MM.1S (cell line): ENCODE results near the gene DCAF6.

Experiments
- DNase-seq: peaks from one replicate; pipeline ENCODE4 v3.0.0-alpha.2; 2015
- H2AFZ ChIP-seq: fragments of 300-600 bp; sonication (generic); 2 replicates; pipeline ENCODE4 v1.6.0; 2016; ENCODE audit warnings: antibody characterized with exemption, low read length
- H3F3A ChIP-seq: fragments of 300-600 bp; sonication (generic); 2 replicates; pipeline ENCODE4 v1.6.1; 2016; ENCODE audit warnings: mild to moderate bottlenecking, antibody characterized with exemption, low read length, moderate library complexity, mixed read lengths; ENCODE audit not compliant: insufficient read depth
- H3K27ac ChIP-seq: fragments of 300-600 bp; sonication (generic); 2 replicates; pipeline ENCODE4 v1.5.1; 2016; ENCODE audit warnings: mild to moderate bottlenecking, low read length
- H3K27me3 ChIP-seq: fragments of 300-600 bp; sonication (generic); replicated peaks from 2 replicates; pipeline ENCODE4 v1.6.0; 2016; ENCODE audit warnings: low read length; ENCODE audit not compliant: insufficient read depth
- H3K36me3 ChIP-seq: fragments of 300-600 bp; sonication (generic); replicated peaks from 2 replicates; pipeline ENCODE4 v1.6.1; 2016; ENCODE audit warnings: mild to moderate bottlenecking, low read length, mixed read lengths; ENCODE audit not compliant: insufficient read depth
- H3K4me1 ChIP-seq: fragments of 300-600 bp; sonication (generic); 2 replicates; pipeline ENCODE4 v1.6.1; 2016; ENCODE audit warnings: low read length, mixed read lengths
- H3K4me2 ChIP-seq: fragments of 300-600 bp; sonication (generic); 2 replicates; pipeline ENCODE4 v1.6.0; 2016; ENCODE audit warnings: low read depth, low read length
- H3K4me3 ChIP-seq: fragments of 300-600 bp; sonication (generic); 2 replicates; pipeline ENCODE4 v1.5.1; 2016; ENCODE audit warnings: low read length, mixed read lengths
- H3K79me2 ChIP-seq: fragments of 300-600 bp; sonication (generic); 2 replicates; pipeline ENCODE4 v1.6.1; 2016; ENCODE audit warnings: mixed run types, low read length, mixed read lengths
- H3K9ac ChIP-seq: fragments of 300-600 bp; sonication (generic); 2 replicates; pipeline ENCODE4 v1.6.1; 2016; ENCODE audit warnings: low read length, mixed read lengths
- H3K9me2 ChIP-seq: fragments of 300-600 bp; sonication (generic); replicated peaks from 2 replicates; pipeline ENCODE4 v1.6.1; 2016; ENCODE audit warnings: mild to moderate bottlenecking, low read length, mixed read lengths; ENCODE audit not compliant: insufficient read depth
- H3K9me3 ChIP-seq: fragments of 300-600 bp; sonication (generic); replicated peaks from 2 replicates; pipeline ENCODE4 v1.6.1; 2016; ENCODE audit warnings: mild to moderate bottlenecking, low read length, mixed read lengths; ENCODE audit not compliant: insufficient read depth
- H4K20me1 ChIP-seq: fragments of 300-600 bp; sonication (generic); 2 replicates; pipeline ENCODE4 v1.6.1; 2016; ENCODE audit warnings: mild to moderate bottlenecking, low read length, moderate library complexity, mixed read lengths; ENCODE audit not compliant: insufficient read depth
- EZH2 ChIP-seq: fragments of 300-600 bp; sonication (generic); optimal IDR thresholded peaks from 2 replicates; pipeline ENCODE3; 2017; ENCODE audit warnings: low read depth, mild to moderate bottlenecking, antibody characterized with exemption, low read length, mixed read lengths
- EZH2phosphoT487 ChIP-seq: fragments of 300-600 bp; sonication (generic); IDR thresholded peaks from 2 replicates; pipeline ENCODE4 v1.6.1; 2018; ENCODE audit warnings: antibody characterized with exemption, low read length
- TF ChIP-seq, protein P1 (sequence below): fragments of 300-600 bp; sonication (generic); IDR thresholded peaks from 2 replicates; pipeline ENCODE4 v1.5.1; 2016; ENCODE audit warnings: antibody characterized with exemption, low read length, mixed read lengths

The DCAF6 gene

DNA sequence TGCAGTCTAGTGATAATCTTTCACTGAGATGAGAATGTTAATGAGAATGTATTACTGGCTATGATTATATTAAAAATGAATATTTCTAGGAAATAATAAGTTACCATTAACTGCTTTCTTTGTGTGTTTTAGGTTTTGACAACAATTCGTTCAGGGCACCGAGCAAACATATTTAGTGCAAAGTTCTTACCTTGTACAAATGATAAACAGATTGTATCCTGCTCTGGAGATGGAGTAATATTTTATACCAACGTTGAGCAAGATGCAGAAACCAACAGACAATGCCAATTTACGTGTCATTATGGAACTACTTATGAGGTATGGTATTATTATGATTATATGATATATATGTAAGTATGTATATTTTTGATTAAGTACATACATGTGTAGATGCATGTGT, 38.2 kb downstream of the DCAF6 start:
- Histone ChIP-seq H3K36me3 (no peaks in the 10 kb centered on the region; the same call in 1 of the 2 replicates), H2AFZ (no peak overlapping the region)

DNA sequence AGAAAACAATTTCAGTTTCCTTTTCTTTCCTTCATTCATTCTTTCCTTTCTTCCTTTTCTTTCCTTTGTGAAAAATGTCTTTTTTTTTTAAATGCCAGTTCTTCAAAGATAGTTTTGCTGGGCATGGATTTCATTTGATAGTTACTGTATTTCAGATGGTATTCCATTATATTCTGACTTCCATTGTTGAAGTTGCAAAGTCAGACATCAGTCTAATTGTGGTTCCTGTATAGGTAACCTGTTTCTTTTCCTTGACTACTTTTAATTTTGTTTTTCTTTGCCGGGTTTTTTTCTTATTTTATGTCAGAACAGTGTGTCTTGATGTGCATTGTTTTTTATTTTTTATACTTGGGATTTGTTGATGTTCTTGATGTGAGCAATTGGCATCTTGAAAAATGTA, 40.8 kb downstream of the DCAF6 start:
- H3K36me3 ChIP-seq, result no peaks in the 10 kb centered on the region; the same call in 1 of the 2 replicates

More for the DNA sequence above, 38.2 kb downstream of the DCAF6 start:
- Histone ChIP-seq H3F3A (no peaks in the 10 kb centered on the region), H3K4me3 (no peak overlapping the region), H3K9ac (no peak overlapping the region), H3K4me1 (no peaks in the 10 kb centered on the region), H4K20me1 (no peaks in the 10 kb centered on the region), H3K9me2 (no peaks in the 10 kb centered on the region), H3K9me3 (no peaks in the 10 kb centered on the region), H3K27me3 (no peaks in the 10 kb centered on the region), H3K27ac (no peak overlapping the region), H3K79me2 (no peaks in the 10 kb centered on the region), H3K4me2 (no peak overlapping the region)
- DNase-seq, result no peak
- TF ChIP-seq, protein P1, sequence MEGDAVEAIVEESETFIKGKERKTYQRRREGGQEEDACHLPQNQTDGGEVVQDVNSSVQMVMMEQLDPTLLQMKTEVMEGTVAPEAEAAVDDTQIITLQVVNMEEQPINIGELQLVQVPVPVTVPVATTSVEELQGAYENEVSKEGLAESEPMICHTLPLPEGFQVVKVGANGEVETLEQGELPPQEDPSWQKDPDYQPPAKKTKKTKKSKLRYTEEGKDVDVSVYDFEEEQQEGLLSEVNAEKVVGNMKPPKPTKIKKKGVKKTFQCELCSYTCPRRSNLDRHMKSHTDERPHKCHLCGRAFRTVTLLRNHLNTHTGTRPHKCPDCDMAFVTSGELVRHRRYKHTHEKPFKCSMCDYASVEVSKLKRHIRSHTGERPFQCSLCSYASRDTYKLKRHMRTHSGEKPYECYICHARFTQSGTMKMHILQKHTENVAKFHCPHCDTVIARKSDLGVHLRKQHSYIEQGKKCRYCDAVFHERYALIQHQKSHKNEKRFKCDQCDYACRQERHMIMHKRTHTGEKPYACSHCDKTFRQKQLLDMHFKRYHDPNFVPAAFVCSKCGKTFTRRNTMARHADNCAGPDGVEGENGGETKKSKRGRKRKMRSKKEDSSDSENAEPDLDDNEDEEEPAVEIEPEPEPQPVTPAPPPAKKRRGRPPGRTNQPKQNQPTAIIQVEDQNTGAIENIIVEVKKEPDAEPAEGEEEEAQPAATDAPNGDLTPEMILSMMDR, result no peak
- TF ChIP-seq EZH2phosphoT487 (no peak), EZH2 (no peak)

DNA sequence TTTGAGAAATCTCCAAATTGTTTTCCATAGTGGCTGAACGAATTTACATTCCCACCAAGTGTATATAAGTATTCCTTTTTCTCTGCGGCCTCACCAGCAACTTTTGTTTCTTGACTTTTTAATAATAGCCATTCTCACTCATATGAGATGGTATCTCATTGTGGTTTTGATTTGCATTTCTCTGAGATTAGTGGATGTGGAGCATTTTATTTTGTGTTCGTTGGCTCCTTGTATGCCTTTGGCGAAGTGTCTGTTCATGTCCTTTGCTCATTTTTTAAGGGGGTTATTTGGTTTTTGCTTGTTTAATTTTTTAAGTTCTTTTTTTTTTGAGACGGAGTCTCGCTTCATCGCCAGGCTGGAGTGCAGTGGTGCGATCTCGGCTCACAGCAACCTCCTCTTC, 45.5 kb downstream of the DCAF6 start:
- H3K9me3 ChIP-seq, result no peaks in the 10 kb centered on the region
- H3F3A ChIP-seq, result no peaks in the 10 kb centered on the region
- no peaks in the 10 kb centered on the region for H3K9me2 ChIP-seq
- H3K27me3 ChIP-seq, result no peaks in the 10 kb centered on the region
- TF ChIP-seq, protein P1, result no peak
- TF ChIP-seq EZH2 (no peak), EZH2phosphoT487 (no peak)
- no peak overlapping the region for H3K9ac ChIP-seq
- no peaks in the 10 kb centered on the region for H3K4me1 ChIP-seq
- no peak overlapping the region for H3K27ac ChIP-seq
- H3K4me2 ChIP-seq, result no peak overlapping the region
- no peaks in the 10 kb centered on the region for H4K20me1 ChIP-seq
- H3K4me3 ChIP-seq, result no peak overlapping the region
- no peaks in the 10 kb centered on the region for H3K36me3 ChIP-seq
- no peak for DNase-seq
- no peak overlapping the region for H2AFZ ChIP-seq
- no peaks in the 10 kb centered on the region for H3K79me2 ChIP-seq

More for the DNA sequence above, 40.8 kb downstream of the DCAF6 start:
- Histone ChIP-seq H3K27ac (no peak overlapping the region), H3F3A (no peaks in the 10 kb centered on the region), H3K4me2 (no peak overlapping the region), H3K27me3 (no peaks in the 10 kb centered on the region), H3K4me1 (no peaks in the 10 kb centered on the region), H4K20me1 (no peaks in the 10 kb centered on the region), H3K9ac (no peak overlapping the region), H3K79me2 (no peaks in the 10 kb centered on the region), H3K4me3 (no peak overlapping the region), H2AFZ (no peak overlapping the region), H3K9me3 (no peaks in the 10 kb centered on the region), H3K9me2 (no peaks in the 10 kb centered on the region)
- no peak for DNase-seq
- TF ChIP-seq, protein P1, result no peak
- TF ChIP-seq EZH2phosphoT487, result no peak
- TF ChIP-seq EZH2, result no peak
